Lower leg skin (tissue), 4 donors: ENCODE results near the gene PTPRN2. TPM values are rescaled to one million over a fixed set of nuclear protein-coding genes. Genes with fewer than 3 reads are reported as not detected.
A peak's percentile ranks its signal among the peaks of the same experiment; 100 is the strongest.

ENCODE experiments used
- DNase-seq, 2 donors: peaks; one replicate each; pipeline ENCODE4 v3.0.0-alpha.2; 2019; ENCODE audit warnings: low spot score in 2 of 2
- H3K4me3 ChIP-seq: fragments of 200-600 bp; sonication (generic); 2 replicates; pipeline ENCODE4 v1.5.1; 2017; ENCODE audit warnings: mild to moderate bottlenecking, low read depth; ENCODE audit not compliant: poor library complexity, severe bottlenecking
- POLR2A ChIP-seq, 2 donors: fragments of 450-650 bp; IDR thresholded peaks; one replicate each; pipeline ENCODE4 v1.6.1; 2016 to 2017; ENCODE audit warnings: antibody characterized with exemption in 2 of 2, mild to moderate bottlenecking in 1 of 2, moderate library complexity in 1 of 2
- WGBS, 2 donors: methylation state at CpG; one replicate each; pipeline ENCODE4 v1.1.5; 2018; 5-methylcytosine and 5-hydroxymethylcytosine counted together
- intact Hi-C: fragments of 100-400 bp; cut with DNase I; formaldehyde crosslinking; loops from one replicate; pipeline ENCODE4 v1.15.0; 2023; ENCODE audit warnings: low total_unique reads
- total RNA-seq, 4 donors: library from RNA; depleted of rRNA; stranded (reverse); fragments of >200 nt; gene quantifications; one replicate each; pipeline ENCODE4 v1.1.0, GENCODE V29; 2016
- TF ChIP-seq, protein P1 (sequence below), 3 donors: fragments of 450-650 bp; IDR thresholded peaks; one replicate each; pipeline ENCODE4 v1.5.1; 2016; ENCODE audit warnings: antibody characterized with exemption in 3 of 3, mild to moderate bottlenecking in 3 of 3, moderate library complexity in 2 of 3

The PTPRN2 gene
- total RNA-seq, 4 donors from 2014 or later, result 0.11 to 1.6 (median 0.92) TPM

DNA sequence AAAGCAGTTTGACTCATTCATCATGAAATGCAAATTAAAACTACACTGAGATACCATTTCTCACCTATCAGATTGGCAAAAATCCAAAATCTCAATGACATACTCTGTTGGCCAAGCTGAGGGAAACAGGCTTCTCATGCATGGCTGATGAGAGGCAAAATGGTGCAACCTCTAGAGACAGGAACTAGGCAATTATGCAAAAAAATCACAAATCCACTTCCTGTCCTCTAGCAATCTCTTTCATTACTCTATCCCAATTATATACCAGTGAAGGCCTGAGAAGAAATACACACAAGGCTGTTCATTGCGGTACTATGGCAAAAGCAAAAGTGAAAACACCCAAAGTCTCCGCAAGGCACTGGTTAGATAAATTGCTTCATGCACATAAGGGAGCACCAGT, 25.9 kb upstream of the PTPRN2 start:
- intact Hi-C loops, result no loop called here
- H3K4me3 ChIP-seq, result no peak overlapping the region
- no peak for DNase-seq
- TF ChIP-seq POLR2A (IDR thresholded peaks at IDR 0.05), result no peak
- TF ChIP-seq, protein P1, sequence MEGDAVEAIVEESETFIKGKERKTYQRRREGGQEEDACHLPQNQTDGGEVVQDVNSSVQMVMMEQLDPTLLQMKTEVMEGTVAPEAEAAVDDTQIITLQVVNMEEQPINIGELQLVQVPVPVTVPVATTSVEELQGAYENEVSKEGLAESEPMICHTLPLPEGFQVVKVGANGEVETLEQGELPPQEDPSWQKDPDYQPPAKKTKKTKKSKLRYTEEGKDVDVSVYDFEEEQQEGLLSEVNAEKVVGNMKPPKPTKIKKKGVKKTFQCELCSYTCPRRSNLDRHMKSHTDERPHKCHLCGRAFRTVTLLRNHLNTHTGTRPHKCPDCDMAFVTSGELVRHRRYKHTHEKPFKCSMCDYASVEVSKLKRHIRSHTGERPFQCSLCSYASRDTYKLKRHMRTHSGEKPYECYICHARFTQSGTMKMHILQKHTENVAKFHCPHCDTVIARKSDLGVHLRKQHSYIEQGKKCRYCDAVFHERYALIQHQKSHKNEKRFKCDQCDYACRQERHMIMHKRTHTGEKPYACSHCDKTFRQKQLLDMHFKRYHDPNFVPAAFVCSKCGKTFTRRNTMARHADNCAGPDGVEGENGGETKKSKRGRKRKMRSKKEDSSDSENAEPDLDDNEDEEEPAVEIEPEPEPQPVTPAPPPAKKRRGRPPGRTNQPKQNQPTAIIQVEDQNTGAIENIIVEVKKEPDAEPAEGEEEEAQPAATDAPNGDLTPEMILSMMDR (IDR thresholded peaks at IDR 0.05), result no peak
- 76 to 94% methylated on average over 2 of the region's 2 CpGs for WGBS, 2 donors

DNA sequence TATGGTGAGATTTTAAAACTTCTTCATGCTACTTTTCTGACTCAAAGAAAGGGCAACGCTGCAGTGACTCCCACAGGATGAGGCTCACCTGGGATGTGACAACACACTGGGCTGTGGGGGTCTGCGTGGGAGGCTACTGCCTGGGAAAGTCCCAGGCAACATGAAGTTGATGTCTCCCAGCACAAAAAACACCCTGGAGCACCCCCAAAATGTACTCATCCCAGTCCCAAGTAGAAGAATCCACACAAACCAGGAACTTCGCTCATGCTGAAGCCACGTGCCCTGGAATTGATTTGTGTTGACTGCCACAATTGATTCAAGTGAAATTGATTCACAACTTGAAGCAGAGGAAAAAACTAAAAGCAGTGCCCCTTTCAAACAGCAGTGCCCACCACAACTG, 24.9 kb upstream of the PTPRN2 start:
- no peak overlapping the region for H3K4me3 ChIP-seq
- TF ChIP-seq POLR2A (IDR thresholded peaks at IDR 0.05), result no peak
- TF ChIP-seq, protein P1 (IDR thresholded peaks at IDR 0.05), result no peak
- 95 to 97% methylated on average over 4 of the region's 4 CpGs for WGBS, 2 donors
- intact Hi-C loops, result no loop called here
- DNase-seq, result no peak

DNA sequence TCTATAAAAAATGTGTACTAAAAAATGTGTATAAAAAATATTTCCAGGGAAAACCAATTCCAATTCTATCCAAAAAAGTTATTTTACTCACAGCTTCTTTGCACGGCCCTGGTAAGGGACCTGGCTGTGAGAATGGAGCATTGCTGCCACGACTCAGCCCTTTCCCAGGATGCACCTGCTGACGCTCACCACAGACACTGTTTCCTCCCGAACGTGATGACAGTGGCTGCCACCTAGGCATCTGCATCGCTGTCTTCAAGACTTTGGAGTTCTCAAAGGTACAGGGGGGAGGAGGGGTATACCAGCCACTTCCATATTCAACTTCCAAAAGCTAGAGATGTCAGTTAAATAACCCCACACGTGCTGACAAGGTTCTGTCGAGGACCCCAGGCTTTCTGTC, 23.9 kb upstream of the PTPRN2 start:
- WGBS, 2 donors, result 78 to 79% methylated on average over 8 of the region's 8 CpGs
- no peak for DNase-seq
- TF ChIP-seq POLR2A (IDR thresholded peaks at IDR 0.05), result no peak
- intact Hi-C loops, result no loop called here
- H3K4me3 ChIP-seq, result no peak overlapping the region

DNA sequence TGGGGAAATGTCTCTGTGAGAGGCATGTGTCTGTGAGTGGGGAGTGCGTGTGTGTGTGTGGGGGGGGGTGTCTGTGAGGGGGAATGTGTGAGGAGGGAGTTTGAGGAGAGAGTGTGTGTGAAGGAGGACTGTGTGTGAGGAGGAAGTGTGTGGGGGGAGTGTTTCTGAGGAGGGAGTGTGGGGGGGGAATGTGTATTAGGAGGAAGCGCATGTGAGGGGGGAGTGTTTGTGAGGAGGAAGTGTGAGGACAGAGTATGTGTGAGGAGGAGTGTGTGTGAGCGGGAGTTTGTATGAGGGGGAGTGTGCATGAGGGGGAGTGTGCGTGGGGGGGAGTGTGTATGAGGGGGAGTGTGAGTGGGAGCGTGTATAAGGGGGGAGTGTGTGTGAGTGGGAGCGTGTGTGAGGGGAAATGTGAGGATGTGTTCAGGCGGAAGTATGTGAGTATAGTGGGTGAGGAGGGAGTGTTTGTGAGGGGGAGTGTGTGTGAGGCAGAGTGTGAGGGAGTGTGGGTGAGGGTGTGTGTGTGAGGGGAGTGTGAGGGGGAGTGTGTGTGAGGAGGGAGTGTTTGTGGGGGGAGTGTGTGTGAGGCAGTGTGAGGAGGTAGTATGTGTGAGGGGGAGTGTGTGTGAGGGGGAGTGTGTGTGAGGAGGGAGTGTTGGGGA, 21.8 kb upstream of the PTPRN2 start:
- WGBS, 2 donors, result 83 to 86% methylated on average over 7 of the region's 7 CpGs
- H3K4me3 ChIP-seq, result no peak overlapping the region
- no peak for TF ChIP-seq POLR2A (IDR thresholded peaks at IDR 0.05)
- TF ChIP-seq, protein P1 (IDR thresholded peaks at IDR 0.05), result no peak
- peak in 1 of 2 donors; percentile 12 for DNase-seq
- intact Hi-C loops, result no loop called here

DNA sequence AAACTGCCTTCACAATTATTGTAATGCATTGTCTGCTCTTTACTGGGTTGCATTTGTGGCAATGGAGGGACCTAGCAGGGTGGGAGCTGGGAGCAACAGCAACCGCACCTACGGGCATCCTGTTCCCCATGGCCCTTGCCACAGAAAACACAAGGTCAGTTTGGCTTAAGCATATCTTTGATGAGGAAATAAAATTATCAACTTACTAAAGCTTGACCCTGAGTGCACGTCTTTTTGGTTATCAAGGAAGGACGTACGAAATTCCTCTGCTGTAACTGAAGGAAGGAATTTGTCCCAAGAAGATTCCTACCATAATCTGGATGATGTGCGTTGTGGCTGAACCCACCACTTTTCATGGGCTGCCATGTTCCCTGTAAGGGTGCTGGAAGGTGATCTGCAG, 19.9 kb upstream of the PTPRN2 start:
- no peak for TF ChIP-seq POLR2A (IDR thresholded peaks at IDR 0.05)
- TF ChIP-seq, protein P1 (IDR thresholded peaks at IDR 0.05), result no peak
- WGBS, 2 donors, result 96 to 97% methylated on average over 6 of the region's 6 CpGs
- DNase-seq, result no peak
- intact Hi-C loops, result no loop called here
- H3K4me3 ChIP-seq, result no peak overlapping the region

DNA sequence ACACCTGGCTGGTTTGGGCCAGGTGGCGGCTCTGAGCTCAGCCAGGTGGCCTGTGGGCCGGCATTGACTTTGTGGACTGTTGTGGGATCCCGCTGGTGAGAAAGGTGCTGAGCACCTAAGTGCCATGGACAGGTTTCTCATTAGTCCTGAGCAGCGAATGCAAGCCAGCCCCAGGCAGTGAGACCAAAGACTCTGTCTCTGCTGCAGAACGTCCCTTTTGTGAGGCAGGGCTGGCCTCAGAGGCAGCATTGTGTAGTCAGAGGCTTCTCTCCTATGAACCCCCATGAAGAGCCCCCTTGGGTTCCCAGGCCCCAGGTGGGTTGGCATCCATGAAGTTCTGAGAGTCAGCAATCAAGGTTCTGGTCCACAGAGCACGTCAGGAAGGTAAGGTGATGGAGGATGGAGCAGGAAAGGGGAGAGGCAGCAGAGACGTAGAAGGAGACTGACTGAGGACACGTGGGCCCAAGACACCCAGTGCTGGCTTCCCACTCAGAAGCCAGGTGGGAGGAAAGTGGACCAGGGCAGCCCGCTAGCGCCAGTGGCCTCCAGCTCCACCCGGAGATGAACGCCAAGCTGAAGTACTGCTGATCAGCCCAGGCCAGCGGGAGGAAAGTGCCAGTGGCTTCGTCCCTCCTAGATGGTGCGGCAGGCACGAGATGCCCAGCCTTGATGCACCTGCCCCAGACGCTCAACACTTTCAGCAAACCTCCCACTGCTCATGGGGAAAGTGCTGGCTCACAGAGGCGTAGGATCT, 19.2 kb upstream of the PTPRN2 start:
- TF ChIP-seq, protein P1 (IDR thresholded peaks at IDR 0.05), result no peak
- no peak for TF ChIP-seq POLR2A (IDR thresholded peaks at IDR 0.05)
- peak in 1 of 2 donors; percentile 59 for DNase-seq
- no peak overlapping the region for H3K4me3 ChIP-seq
- WGBS, 2 donors, result 94 to 95% methylated on average over 17 to 18 of the region's 18 CpGs
- intact Hi-C loops, result no loop called here
